ENCODE data around the gene SLC16A10.

- TF ChIP-seq GATA2 (IDR thresholded peaks at IDR 0.05; ENCODE audit: low read depth, low read length) (no peak), GATA3 (IDR thresholded peaks at IDR 0.05; ENCODE audit: low read depth, low read length) (no peak)
Measured at GRCh38 chr6:111119571-111120329, 32.4 kb downstream of the SLC16A10 start.
